Measurements from ENCODE around the gene COL4A1.

GRCh38 chr13:110272227-110272626 is 34.7 kb downstream of the COL4A1 start:
- no peak for TF ChIP-seq GATA3 (IDR thresholded peaks at IDR 0.05; ENCODE audit: low read depth, low read length)
- TF ChIP-seq GATA2 (IDR thresholded peaks at IDR 0.05; ENCODE audit: low read depth, low read length), result no peak

All from SH-SY5Y (cell line).